K562 (cell line): ENCODE measurements around the gene IL17REL.

Experiments
- BDP1 ChIP-seq: IDR thresholded peaks from 3 replicates; pipeline ENCODE4 v1.6.1; 2011; ENCODE audit not compliant: insufficient read length, insufficient read depth
- CUX1 ChIP-seq: fragments of 200-800 bp; sonication (Bioruptor generic); IDR thresholded peaks from 2 replicates; pipeline ENCODE4 v1.6.1; 2016; ENCODE audit warnings: missing genetic modification characterization, missing compliant biosample characterization
- DNMT1 ChIP-seq: fragments of 450-650 bp; IDR thresholded peaks from 2 replicates; pipeline ENCODE4 v1.6.1; 2016; ENCODE audit warnings: antibody characterized with exemption, mild to moderate bottlenecking
- JUNB ChIP-seq: fragments of 450-650 bp; formaldehyde crosslinking; conservative IDR thresholded peaks from 2 replicates; pipeline ENCODE4 v1.4.0; 2020; ENCODE audit warnings: mild to moderate bottlenecking
- SP2 ChIP-seq: IDR thresholded peaks from 2 replicates; pipeline ENCODE4 v1.6.1; 2011; ENCODE audit warnings: mild to moderate bottlenecking, low read depth, low read length, moderate library complexity; ENCODE audit not compliant: poor library complexity, severe bottlenecking; ENCODE audit errors: extremely low read depth
- THAP12 ChIP-seq: fragments of 250-450 bp; sonication (Bioruptor Pico); IDR thresholded peaks from 2 replicates; pipeline ENCODE4 v1.9.0; 2021; ENCODE audit warnings: mild to moderate bottlenecking, inconsistent platforms

GRCh38 chr22:50018608-50019285, 6.2 kb upstream of the IL17REL start:
- no peak for TF ChIP-seq BDP1
- TF ChIP-seq CUX1 (CRISPR knock-in tag): no peak
- TF ChIP-seq DNMT1: no peak
- no peak for TF ChIP-seq SP2
- TF ChIP-seq JUNB (CRISPR knock-in tag): no peak
- no peak for TF ChIP-seq THAP12
